ENCODE results near the gene SLC38A11.

Gene SLC38A11

DNA sequence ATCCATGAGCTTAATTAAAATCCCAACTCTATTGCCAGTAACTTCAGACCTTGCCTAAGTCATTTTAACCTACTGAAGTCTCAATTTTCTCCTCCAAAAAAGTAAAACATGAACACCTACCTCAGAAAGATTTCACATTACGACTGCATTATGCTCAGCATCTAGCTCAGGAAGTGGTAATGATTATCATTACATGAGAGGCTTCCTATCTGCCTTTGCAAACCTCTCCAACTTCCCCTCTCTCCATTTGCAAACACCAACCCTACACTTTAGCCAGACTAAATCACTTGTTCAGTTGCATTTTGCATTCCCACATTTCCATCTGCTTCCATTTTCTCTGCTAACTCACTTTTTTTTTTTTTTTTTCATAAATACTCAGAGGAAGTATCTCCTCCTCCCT, 6.8 kb downstream of the SLC38A11 start:
- Histone ChIP-seq H2AFZ (ENCODE audit: low read depth) (no peak overlapping the region), H3K36me3 (ENCODE audit: insufficient read depth) (no peaks in the 10 kb centered on the region)

DNA sequence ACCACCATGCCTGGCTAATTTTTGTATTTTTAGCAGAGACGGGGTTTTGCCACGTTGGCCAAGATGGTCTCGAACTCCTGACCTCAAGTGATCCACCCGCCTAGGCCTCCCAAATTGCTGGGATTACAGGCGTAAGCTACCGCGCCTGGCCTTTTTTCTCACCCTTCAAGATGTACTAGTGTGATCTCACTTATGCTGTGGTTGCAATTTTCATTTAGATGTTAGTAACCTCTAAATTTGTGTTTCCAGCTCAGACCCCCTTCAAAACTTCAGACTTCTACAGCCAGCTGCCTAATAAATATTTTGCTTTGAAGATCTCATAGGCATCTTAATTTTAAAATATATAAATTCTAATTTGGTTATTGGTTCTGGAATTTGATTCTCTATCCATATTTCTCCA, 8.0 kb downstream of the SLC38A11 start:
- Histone ChIP-seq H3K79me2 (ENCODE audit: insufficient read depth, low read depth) (no peaks in the 10 kb centered on the region), H3K27me3 (ENCODE audit: insufficient read depth, low read depth) (no peaks in the 10 kb centered on the region), H3K4me2 (no peak overlapping the region), H3K36me3 (ENCODE audit: insufficient read depth) (no peaks in the 10 kb centered on the region), H4K20me1 (ENCODE audit: insufficient read depth) (no peaks in the 10 kb centered on the region), H3K9ac (no peak overlapping the region), H3K27ac (no peak overlapping the region), H3K4me3 (IDR thresholded peaks at IDR 0.05; ENCODE audit: insufficient read depth, low read depth, low read length) (no peak overlapping the region), H3K4me1 (ENCODE audit: low read depth, poor library complexity, severe bottlenecking) (peaks cover 12% of the 10 kb centered on the region), H2AFZ (ENCODE audit: low read depth) (no peak overlapping the region)
- TF ChIP-seq, protein P1, sequence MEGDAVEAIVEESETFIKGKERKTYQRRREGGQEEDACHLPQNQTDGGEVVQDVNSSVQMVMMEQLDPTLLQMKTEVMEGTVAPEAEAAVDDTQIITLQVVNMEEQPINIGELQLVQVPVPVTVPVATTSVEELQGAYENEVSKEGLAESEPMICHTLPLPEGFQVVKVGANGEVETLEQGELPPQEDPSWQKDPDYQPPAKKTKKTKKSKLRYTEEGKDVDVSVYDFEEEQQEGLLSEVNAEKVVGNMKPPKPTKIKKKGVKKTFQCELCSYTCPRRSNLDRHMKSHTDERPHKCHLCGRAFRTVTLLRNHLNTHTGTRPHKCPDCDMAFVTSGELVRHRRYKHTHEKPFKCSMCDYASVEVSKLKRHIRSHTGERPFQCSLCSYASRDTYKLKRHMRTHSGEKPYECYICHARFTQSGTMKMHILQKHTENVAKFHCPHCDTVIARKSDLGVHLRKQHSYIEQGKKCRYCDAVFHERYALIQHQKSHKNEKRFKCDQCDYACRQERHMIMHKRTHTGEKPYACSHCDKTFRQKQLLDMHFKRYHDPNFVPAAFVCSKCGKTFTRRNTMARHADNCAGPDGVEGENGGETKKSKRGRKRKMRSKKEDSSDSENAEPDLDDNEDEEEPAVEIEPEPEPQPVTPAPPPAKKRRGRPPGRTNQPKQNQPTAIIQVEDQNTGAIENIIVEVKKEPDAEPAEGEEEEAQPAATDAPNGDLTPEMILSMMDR (conservative IDR thresholded peaks at IDR 0.05; ENCODE audit: low read depth, low read length): no peak

More for the DNA sequence above, 6.8 kb downstream of the SLC38A11 start:
- no peak overlapping the region for H3K4me3 ChIP-seq (IDR thresholded peaks at IDR 0.05; ENCODE audit: insufficient read depth, low read depth, low read length)
- no peaks in the 10 kb centered on the region for H4K20me1 ChIP-seq (ENCODE audit: insufficient read depth)
- H3K9ac ChIP-seq: no peak overlapping the region
- no peaks in the 10 kb centered on the region for H3K27me3 ChIP-seq (ENCODE audit: insufficient read depth, low read depth)
- no peak overlapping the region for H3K4me2 ChIP-seq
- TF ChIP-seq, protein P1 (conservative IDR thresholded peaks at IDR 0.05; ENCODE audit: low read depth, low read length): no peak
- H3K4me1 ChIP-seq (ENCODE audit: low read depth, poor library complexity, severe bottlenecking): peaks cover 1% of the 10 kb centered on the region
- H3K27ac ChIP-seq: no peak overlapping the region
- H3K79me2 ChIP-seq (ENCODE audit: insufficient read depth, low read depth): no peaks in the 10 kb centered on the region

DNA sequence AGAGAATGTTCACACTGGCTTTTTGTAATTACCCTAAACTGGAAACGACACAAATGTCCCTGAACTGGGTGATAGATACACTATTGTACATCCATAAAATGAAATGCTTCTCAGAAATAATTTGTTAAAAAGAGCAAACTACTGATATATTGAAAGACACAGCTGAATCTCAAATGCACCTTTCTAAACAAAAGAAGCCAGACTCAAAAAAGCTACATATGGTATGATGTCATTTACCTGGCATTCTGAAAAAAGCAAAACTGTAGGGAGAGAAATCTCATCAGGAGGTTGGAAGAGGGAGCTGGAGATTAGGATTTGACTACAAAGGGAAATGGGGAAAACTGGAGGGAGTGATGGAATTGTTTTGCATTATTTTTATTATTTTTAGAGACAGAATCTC, 12.0 kb downstream of the SLC38A11 start:
- Histone ChIP-seq H4K20me1 (ENCODE audit: insufficient read depth) (no peaks in the 10 kb centered on the region), H3K27ac (no peak overlapping the region), H3K4me3 (IDR thresholded peaks at IDR 0.05; ENCODE audit: insufficient read depth, low read depth, low read length) (no peak overlapping the region), H3K4me1 (ENCODE audit: low read depth, poor library complexity, severe bottlenecking) (peaks cover 14% of the 10 kb centered on the region), H3K36me3 (ENCODE audit: insufficient read depth) (no peaks in the 10 kb centered on the region), H3K9ac (no peak overlapping the region), H2AFZ (ENCODE audit: low read depth) (no peak overlapping the region), H3K4me2 (no peak overlapping the region), H3K79me2 (ENCODE audit: insufficient read depth, low read depth) (no peaks in the 10 kb centered on the region), H3K27me3 (ENCODE audit: insufficient read depth, low read depth) (no peaks in the 10 kb centered on the region)
- TF ChIP-seq, protein P1 (conservative IDR thresholded peaks at IDR 0.05; ENCODE audit: low read depth, low read length): no peak

DNA sequence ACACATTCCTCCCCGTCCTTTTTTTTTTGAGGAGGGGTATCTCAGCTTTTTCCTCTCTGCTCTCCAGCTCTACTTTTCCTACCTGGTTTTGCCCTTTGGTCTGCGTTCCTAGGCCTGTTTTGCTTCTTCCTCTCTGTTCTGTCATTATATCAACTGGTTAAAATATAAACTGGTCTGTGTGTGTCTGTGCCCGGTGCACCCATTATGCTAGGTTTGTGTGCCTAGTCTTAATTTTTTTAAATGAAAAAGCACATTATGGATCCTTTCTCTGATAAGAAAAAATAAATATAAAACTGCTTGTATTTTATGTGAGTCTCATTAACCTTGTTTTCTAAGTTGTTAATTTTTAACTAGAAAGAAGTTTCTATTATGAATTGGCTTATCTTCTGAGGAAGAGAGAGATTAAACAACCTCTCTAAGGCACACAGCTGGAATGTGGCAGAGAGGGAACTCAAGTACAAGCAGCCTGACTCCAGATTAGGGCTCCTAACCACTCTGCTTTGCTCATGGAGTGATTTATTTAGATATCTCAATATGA, 17.4 kb downstream of the SLC38A11 start:
- H3K27me3 ChIP-seq (ENCODE audit: insufficient read depth, low read depth): no peaks in the 10 kb centered on the region
- TF ChIP-seq, protein P1 (conservative IDR thresholded peaks at IDR 0.05; ENCODE audit: low read depth, low read length): no peak
- H3K9ac ChIP-seq: no peak overlapping the region
- H3K4me1 ChIP-seq (ENCODE audit: low read depth, poor library complexity, severe bottlenecking): peaks cover 56% of the 10 kb centered on the region
- no peaks in the 10 kb centered on the region for H3K79me2 ChIP-seq (ENCODE audit: insufficient read depth, low read depth)
- H4K20me1 ChIP-seq (ENCODE audit: insufficient read depth): no peaks in the 10 kb centered on the region
- H2AFZ ChIP-seq (ENCODE audit: low read depth): no peak overlapping the region
- no peaks in the 10 kb centered on the region for H3K36me3 ChIP-seq (ENCODE audit: insufficient read depth)
- H3K4me2 ChIP-seq: no peak overlapping the region
- H3K27ac ChIP-seq: no peak overlapping the region
- H3K4me3 ChIP-seq (IDR thresholded peaks at IDR 0.05; ENCODE audit: insufficient read depth, low read depth, low read length): no peak overlapping the region
